SU-DHL-6 (cell line): ENCODE results near the gene EXD2.
"Not testable (repeated sequence)": the region's sequence is repeated elsewhere in the genome, so short reads cannot be mapped to it uniquely, and the experiment has no call there.

Source experiments
- H2AFZ ChIP-seq: fragments of 200-600 bp; sonication (generic); 2 replicates; pipeline ENCODE4 v1.6.1; 2014; ENCODE audit warnings: low read depth, mild to moderate bottlenecking, moderate library complexity, mixed read lengths, antibody characterized with exemption, low read length; ENCODE audit not compliant: severe bottlenecking
- H3F3A ChIP-seq: fragments of 200-600 bp; shearing (Covaris generic); 2 replicates; pipeline ENCODE4 v1.6.0; 2016; ENCODE audit warnings: antibody characterized with exemption, mild to moderate bottlenecking; ENCODE audit not compliant: insufficient read depth
- H3K27ac ChIP-seq: fragments of 200-600 bp; sonication (generic); 2 replicates; pipeline ENCODE4 v1.5.1; 2016; ENCODE audit warnings: low read depth, mild to moderate bottlenecking, low read length, moderate library complexity, mixed read lengths
- H3K27me3 ChIP-seq: fragments of 200-600 bp; sonication (generic), shearing (Covaris generic); 2 replicates; pipeline ENCODE4 v1.6.0; 2014; ENCODE audit warnings: mild to moderate bottlenecking, low read length
- H3K36me3 ChIP-seq: fragments of 200-600 bp; sonication (generic); 2 replicates; pipeline ENCODE4 v1.6.1; 2014; ENCODE audit warnings: mild to moderate bottlenecking, low read length, mixed read lengths
- H3K4me2 ChIP-seq: fragments of 300-600, 200-600 bp; shearing (Covaris generic), sonication (generic); 2 replicates; pipeline ENCODE4 v1.6.0; 2014; ENCODE audit warnings: low read length, low read depth, mild to moderate bottlenecking; ENCODE audit not compliant: poor library complexity, severe bottlenecking
- H3K4me3 ChIP-seq: fragments of 200-600 bp; sonication (generic); 2 replicates; pipeline ENCODE4 v1.5.1; 2014; ENCODE audit warnings: antibody characterized with exemption, low read length, mild to moderate bottlenecking, mixed read lengths; ENCODE audit not compliant: insufficient read depth, poor library complexity, severe bottlenecking
- H3K79me2 ChIP-seq: fragments of 200-600 bp; sonication (generic); 2 replicates; pipeline ENCODE4 v1.6.1; 2014; ENCODE audit warnings: mild to moderate bottlenecking, low read length, moderate library complexity; ENCODE audit not compliant: insufficient read depth
- H3K9ac ChIP-seq: fragments of 200-600 bp; sonication (generic); 2 replicates; pipeline ENCODE4 v1.7.0; 2014; ENCODE audit warnings: mild to moderate bottlenecking, low read length
- H3K9me2 ChIP-seq: fragments of 200-600 bp; sonication (generic); replicated peaks from 2 replicates; pipeline ENCODE4 v1.6.1; 2014; ENCODE audit warnings: low read length; ENCODE audit not compliant: insufficient read depth
- H3K9me3 ChIP-seq: fragments of 200-600 bp; sonication (generic); 2 replicates; pipeline ENCODE4 v1.6.1; 2014; ENCODE audit warnings: low read length, mixed read lengths; ENCODE audit not compliant: insufficient read depth
- H4K20me1 ChIP-seq: fragments of 200-600 bp; sonication (generic); 2 replicates; pipeline ENCODE4 v1.6.1; 2014; ENCODE audit warnings: low read depth, mild to moderate bottlenecking, antibody characterized with exemption, low read length, moderate library complexity, mixed read lengths
- CTCF ChIP-seq: fragments of 200-600 bp; sonication (generic); IDR thresholded peaks from one replicate; pipeline ENCODE4 v1.5.1; 2017; ENCODE audit warnings: antibody characterized with exemption, mild to moderate bottlenecking, low read length, moderate library complexity; ENCODE audit not compliant: insufficient read depth, poor library complexity, severe bottlenecking
- EZH2phosphoT487 ChIP-seq: fragments of 200-600 bp; sonication (generic), shearing (Covaris generic); conservative IDR thresholded peaks from 2 replicates; pipeline ENCODE4 v1.6.1; 2018; ENCODE audit warnings: mild to moderate bottlenecking, antibody characterized with exemption, low read length, moderate library complexity, mixed read lengths

Gene EXD2

GRCh38 chr14:69181491-69181890 lies 9.8 kb upstream of the EXD2 start:
- TF ChIP-seq CTCF (no peak), EZH2phosphoT487 (no peak)
- Histone ChIP-seq H3K9ac (no peak overlapping the region), H3K27ac (no peak overlapping the region)

GRCh38 chr14:69182580-69182979 lies 8.7 kb upstream of the EXD2 start:
- not testable (repeated sequence) for H4K20me1 ChIP-seq, H3K9me2 ChIP-seq, H3K27me3 ChIP-seq, H2AFZ ChIP-seq, H3K27ac ChIP-seq, H3K79me2 ChIP-seq, H3K9me3 ChIP-seq, H3K4me2 ChIP-seq, H3K36me3 ChIP-seq, H3F3A ChIP-seq, H3K9ac ChIP-seq, H3K4me3 ChIP-seq

More at GRCh38 chr14:69181491-69181890, 9.8 kb upstream of the EXD2 start:
- Histone ChIP-seq H3K79me2 (no peaks in the 10 kb centered on the region), H4K20me1 (no peaks in the 10 kb centered on the region), H3K9me3 (no peaks in the 10 kb centered on the region), H2AFZ (no peak overlapping the region), H3F3A (no peaks in the 10 kb centered on the region), H3K4me3 (no peak overlapping the region), H3K36me3 (no peaks in the 10 kb centered on the region), H3K4me2 (no peak overlapping the region), H3K27me3 (no peaks in the 10 kb centered on the region), H3K9me2 (no peaks in the 10 kb centered on the region)

GRCh38 chr14:69183735-69184134 lies 7.6 kb upstream of the EXD2 start:
- no peak overlapping the region for H3K4me3 ChIP-seq
- H3K9me3 ChIP-seq = no peaks in the 10 kb centered on the region
- H3K9ac ChIP-seq = no peak overlapping the region
- H3K27me3 ChIP-seq = no peaks in the 10 kb centered on the region
- TF ChIP-seq EZH2phosphoT487 = no peak
- no peak for TF ChIP-seq CTCF
- no peaks in the 10 kb centered on the region for H4K20me1 ChIP-seq
- H3K4me2 ChIP-seq = no peak overlapping the region
- no peaks in the 10 kb centered on the region for H3F3A ChIP-seq
- H3K9me2 ChIP-seq = no peaks in the 10 kb centered on the region
- H3K36me3 ChIP-seq = no peaks in the 10 kb centered on the region
- no peaks in the 10 kb centered on the region for H3K79me2 ChIP-seq
- H3K27ac ChIP-seq = no peak overlapping the region
- H2AFZ ChIP-seq = no peak overlapping the region

- Histone ChIP-seq H4K20me1 (no peaks in the 10 kb centered on the region), H3K79me2 (no peaks in the 10 kb centered on the region), H3K9me3 (no peaks in the 10 kb centered on the region), H3F3A (no peaks in the 10 kb centered on the region), H3K9ac (no peak overlapping the region), H3K4me2 (no peak overlapping the region), H3K27me3 (no peaks in the 10 kb centered on the region), H3K36me3 (no peaks in the 10 kb centered on the region), H3K27ac (no peak overlapping the region), H2AFZ (no peak overlapping the region), H3K4me3 (no peak overlapping the region), H3K9me2 (no peaks in the 10 kb centered on the region)
- TF ChIP-seq EZH2phosphoT487 (no peak), CTCF (no peak)
Observed at GRCh38 chr14:69190191-69190590, 1.1 kb upstream of the EXD2 start.
